Spleen (tissue), 11 donors: ENCODE data around the gene FCGR1A. TPM values are rescaled to one million over a fixed set of nuclear protein-coding genes. Genes with fewer than 3 reads are reported as not detected.
"Not testable (repeated sequence)": the region's sequence is repeated elsewhere in the genome, so short reads cannot be mapped to it uniquely, and the experiment has no call there.

Source experiments
- DNase-seq: peaks from one replicate; pipeline ENCODE4 v3.0.0-alpha.2; 2020
- H3K27ac ChIP-seq, 8 donors: fragments of 200-600 bp; sonication (generic) in 7 of 8; 1 replicate in 4 of 8; 2 replicates in 4 of 8; pipeline versions ENCODE4 v1.5.0 to v1.8.0; 2016 to 2021; ENCODE audit warnings: inconsistent platforms in 4 of 8, mild to moderate bottlenecking in 4 of 8, moderate library complexity in 1 of 8
- H3K27me3 ChIP-seq, 7 donors: fragments of 200-600 bp; sonication (generic) in 6 of 7; replicated peaks in 1 of 7; 1 replicate in 4 of 7; 2 replicates in 3 of 7; pipeline versions ENCODE4 v1.5.0 to v1.8.0; 2016 to 2021; ENCODE audit warnings: inconsistent platforms in 3 of 7, mild to moderate bottlenecking in 1 of 7
- H3K36me3 ChIP-seq, 6 donors: fragments of 200-600 bp; sonication (generic) in 5 of 6; 1 replicate in 4 of 6; 2 replicates in 2 of 6; pipeline versions ENCODE4 v1.5.0 to v1.8.0; 2016 to 2021; ENCODE audit warnings: inconsistent platforms in 2 of 6
- H3K4me1 ChIP-seq, 6 donors: fragments of 200-600 bp; sonication (generic) in 5 of 6; 1 replicate in 3 of 6; 2 replicates in 3 of 6; pipeline versions ENCODE4 v1.5.0 to v1.8.0; 2016 to 2021; ENCODE audit warnings: inconsistent platforms in 3 of 6
- H3K4me3 ChIP-seq, 8 donors: fragments of 200-600 bp; sonication (generic) in 7 of 8; 1 replicate in 4 of 8; 2 replicates in 4 of 8; pipeline versions ENCODE4 v1.5.0 to v1.8.0; 2016 to 2021; ENCODE audit warnings: inconsistent platforms in 4 of 8, mild to moderate bottlenecking in 4 of 8, moderate library complexity in 2 of 8
- H3K9me3 ChIP-seq, 8 donors: fragments of 200-600 bp; sonication (generic) in 7 of 8; 1 replicate in 4 of 8; 2 replicates in 4 of 8; pipeline versions ENCODE4 v1.5.0 to v1.8.0; 2016 to 2021; ENCODE audit warnings: inconsistent platforms in 4 of 8
- CTCF ChIP-seq, 11 experiments: fragments of 200-600 bp in 7 of 11; fragments of 450-650 bp in 4 of 11; sonication (generic) in 4 of 11; IDR thresholded peaks in 8 of 11; conservative IDR thresholded peaks in 3 of 11; 1 replicate in 7 of 11; 2 replicates in 4 of 11; pipeline versions ENCODE4 v1.4.0 to v1.8.0; 2016 to 2021; ENCODE audit warnings: antibody characterized with exemption in 11 of 11, inconsistent platforms in 4 of 11, mild to moderate bottlenecking in 1 of 11
- POLR2AphosphoS5 ChIP-seq, 3 donors: sonication (generic); formaldehyde crosslinking; IDR thresholded peaks; one replicate each; pipeline ENCODE4 v1.5.1; 2017; ENCODE audit warnings: antibody characterized with exemption in 3 of 3
- whole genome bisulfite sequencing, 5 donors: extraction: QIAGEN DNeasy Blood & Tissue Kit in 3 of 5; methylation state at CpG; one replicate each; pipeline versions ENCODE4 v1.1.5 to v1.1.7; 2013 to 2018; 5-methylcytosine and 5-hydroxymethylcytosine counted together
- intact Hi-C: fragments of 100-400 bp; cut with DNase I; formaldehyde crosslinking; loops from one replicate; pipeline ENCODE4 v1.15.0; 2023; ENCODE audit warnings: low total_unique reads
- polyA plus RNA-seq, 3 donors: library from polyadenylated mRNA; stranded (reverse); fragments of 200-250 nt; gene quantifications; one replicate each; pipeline ENCODE4 v1.2.1, GENCODE V29; 2013
- total RNA-seq, 7 donors: library from RNA; depleted of rRNA in 3 of 7; stranded (reverse); fragments of >200 nt in 3 of 7; fragmentation: NEBNext Ultra II Directional in 4 of 7; extraction: Animal tissue kit (Norgen Biotek cat#: 25700) in 4 of 7; gene quantifications; one replicate each; pipeline versions ENCODE4 v1.1.0 to v1.2.1, GENCODE V29; 2016 to 2021
- donor health status: healthy with polysubstance abuse.
- donor health status: DM: no; HTN: no; CAD: no; lungs with moderate emphysema.
- donor health status: DM: no; HTN: no; CAD: no.
- donor health status: Bipolar disorder and iron deficiency.
- donor health status: healthy.
- donor health status: DM: no; HTN: no; CAD: no.
- donor health status: DM: yes; HTN: yes; CAD: no.

FCGR1A gene
- total and polyA plus RNA-seq, 10 donors, result 9.2 to 55.9 (median 26.1) TPM

DNA sequence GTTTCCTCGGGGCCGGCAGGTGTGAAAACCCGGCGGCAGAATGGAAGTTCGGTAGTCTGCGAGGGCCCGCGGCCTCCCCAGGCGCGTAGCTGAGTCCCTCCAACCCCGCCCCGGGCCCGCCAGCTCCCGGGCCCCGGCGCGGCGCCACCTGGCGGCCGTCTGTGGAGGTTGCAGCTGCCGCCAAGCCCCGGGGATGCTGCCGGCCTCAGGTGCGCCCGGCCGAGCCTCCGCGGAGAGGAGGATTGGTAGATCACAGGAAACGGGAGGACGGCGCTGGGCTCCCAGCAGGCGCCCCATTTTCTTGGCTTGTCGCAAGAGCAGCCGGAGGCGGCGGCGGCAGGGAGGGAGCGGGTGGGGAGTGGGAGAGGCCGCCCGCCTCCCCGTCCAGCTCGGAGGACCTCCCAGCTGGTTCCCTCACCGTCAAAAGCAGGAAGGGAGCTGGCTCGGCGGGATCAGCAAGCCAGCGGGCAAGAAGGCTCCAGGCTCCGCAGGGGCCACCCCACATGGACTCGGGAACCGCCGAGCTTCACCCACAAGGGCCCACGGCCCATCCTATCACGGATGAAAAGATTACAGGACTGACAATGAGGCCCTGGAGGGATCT lies 10.5 kb downstream of the FCGR1A start:
- WGBS, 5 donors, result 1 to 20% (median 4%) methylated on average over 1 to 41 of the region's 52 CpGs

GRCh38 chr1:149793885-149794284 lies 11.4 kb downstream of the FCGR1A start:
- DNase-seq, H3K4me1 ChIP-seq, intact Hi-C loops, H3K27ac ChIP-seq, H3K9me3 ChIP-seq, H3K4me3 ChIP-seq, H3K27me3 ChIP-seq, H3K36me3 ChIP-seq: not testable (repeated sequence)
- WGBS, 5 donors, result 71 to 93% (median 77%) methylated on average over 1 to 5 of the region's 5 CpGs

More for the DNA sequence above, 10.5 kb downstream of the FCGR1A start:
- H3K36me3 ChIP-seq, intact Hi-C loops, H3K27me3 ChIP-seq, H3K4me1 ChIP-seq, H3K9me3 ChIP-seq: not testable (repeated sequence)
- TF ChIP-seq POLR2AphosphoS5 (IDR thresholded peaks at IDR 0.05) (peak in 2 of 3 donors; percentile 44 to 60), CTCF (IDR thresholded peaks at IDR 0.05 in 8 of 11, conservative IDR thresholded peaks at IDR 0.05 in 3 of 11) (peak; percentile 18 to 85 (median 74))
- H3K4me3 ChIP-seq, result peak overlapping the region; percentile 41 to 70 (median 52)
- H3K27ac ChIP-seq, result peak overlapping the region; percentile 78 to 94 (median 87)
- peak; percentile 97 for DNase-seq

GRCh38 chr1:149801628-149802027 lies 19.1 kb downstream of the FCGR1A start:
- intact Hi-C loops, H3K36me3 ChIP-seq, H3K4me1 ChIP-seq, H3K27ac ChIP-seq, H3K4me3 ChIP-seq, H3K9me3 ChIP-seq, H3K27me3 ChIP-seq, DNase-seq: not testable (repeated sequence)
- WGBS, 5 donors, result 58 to 94% (median 72%) methylated on average over 1 of the region's 3 CpGs

DNA sequence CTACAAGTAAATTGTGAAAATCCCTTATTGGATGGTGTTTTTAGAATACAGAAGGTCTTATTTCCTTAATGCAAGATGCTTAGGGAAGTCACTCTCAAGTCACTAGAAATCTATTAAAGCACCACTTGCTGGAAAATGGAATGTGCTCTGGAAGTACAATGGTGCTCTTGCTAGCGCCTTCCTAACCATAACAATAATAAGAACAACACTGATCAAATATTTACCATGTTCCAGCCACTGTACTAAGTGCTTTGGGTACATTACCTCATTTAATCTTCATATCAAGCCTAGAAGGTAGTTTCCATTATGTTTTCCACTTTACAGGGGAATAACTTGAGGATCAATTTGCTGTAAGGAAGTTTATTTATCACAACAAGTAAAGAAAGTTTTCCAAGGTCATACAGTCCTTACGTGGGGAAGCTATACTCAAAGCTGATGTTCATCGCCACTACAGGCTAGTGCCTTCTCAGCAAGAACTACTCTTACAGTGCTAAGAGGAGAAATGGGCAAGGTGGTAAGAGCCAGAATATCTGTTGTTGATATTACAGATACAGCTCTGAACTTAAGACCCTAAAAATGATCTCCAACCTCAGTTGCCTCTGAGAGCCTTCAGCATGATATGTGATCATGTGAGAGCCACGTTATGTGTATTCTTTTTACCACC lies 22.1 kb downstream of the FCGR1A start:
- H3K36me3 ChIP-seq, DNase-seq, H3K27ac ChIP-seq, H3K27me3 ChIP-seq, H3K4me3 ChIP-seq, H3K9me3 ChIP-seq, intact Hi-C loops, H3K4me1 ChIP-seq: not testable (repeated sequence)
- WGBS, 5 donors, result 89 to 100% methylated on average over 1 of the region's 4 CpGs; no CpG with 5 or more reads in 3 of the 5 donors

DNA sequence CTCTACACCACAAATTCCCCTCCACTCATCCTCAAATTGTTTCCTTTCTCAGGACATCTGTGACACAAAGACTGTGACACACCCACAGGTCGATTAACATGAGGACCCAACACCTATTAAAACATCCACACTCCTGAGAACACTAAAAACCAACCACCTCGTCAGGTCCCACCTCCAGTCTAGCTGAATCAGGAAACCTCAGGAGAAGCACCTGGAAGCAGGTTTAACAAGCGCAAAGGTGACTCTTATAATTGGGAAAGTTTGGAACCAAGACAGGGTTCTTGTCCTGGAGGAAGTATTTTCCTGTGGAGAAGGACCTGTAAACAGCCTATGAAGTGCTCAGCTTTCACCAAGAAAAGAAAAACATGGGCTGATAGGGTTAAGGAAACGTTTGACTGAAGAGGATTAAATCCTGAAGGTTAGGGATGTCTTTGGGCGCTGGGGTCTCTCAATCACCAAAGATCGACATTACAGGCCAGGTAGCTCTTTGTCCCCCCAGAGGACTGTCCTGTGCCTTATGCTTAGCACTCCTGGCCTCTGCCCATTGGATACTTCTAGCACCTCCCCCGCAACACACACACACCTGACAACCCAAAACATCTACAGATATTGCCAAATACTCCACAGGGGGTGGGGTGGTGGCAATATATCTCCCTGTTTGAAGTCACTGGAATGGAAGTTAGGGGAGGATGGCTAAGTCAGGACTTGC lies 28.4 kb downstream of the FCGR1A start:
- intact Hi-C loops, DNase-seq, H3K9me3 ChIP-seq, H3K36me3 ChIP-seq, H3K27me3 ChIP-seq: not testable (repeated sequence)
- TF ChIP-seq POLR2AphosphoS5 (IDR thresholded peaks at IDR 0.05), result peak in 1 of 3 donors; percentile 52
- 40 to 50% (median 43%) methylated on average over 6 to 7 of the region's 7 CpGs for WGBS, 5 donors
- peaks cover 0 to 10% (median 3%) of the 10 kb centered on the region in 6 donors for H3K4me1 ChIP-seq
- H3K4me3 ChIP-seq, result peak overlapping the region in 2 of 8 donors; percentile 41 to 71
- H3K27ac ChIP-seq, result peak overlapping the region in 2 of 8 donors; percentile 90 to 92

GRCh38 chr1:149811514-149811889 lies 29.0 kb downstream of the FCGR1A start:
- Histone ChIP-seq H3K27ac (peak overlapping the region in 7 of 8 donors; percentile 13 to 96 (median 90)), H3K4me3 (peak overlapping the region in 7 of 8 donors; percentile 12 to 71 (median 39)), H3K4me1 (peaks cover 0 to 10% (median 3%) of the 10 kb centered on the region in 6 donors)
- intact Hi-C loops, H3K9me3 ChIP-seq, H3K36me3 ChIP-seq, DNase-seq, H3K27me3 ChIP-seq: not testable (repeated sequence)
- WGBS, 5 donors, result 0 to 6% (median 3%) methylated on average over 7 to 12 of the region's 14 CpGs
